Osteocyte (in vitro differentiated cells): ENCODE data around the gene C12orf56. TPM values are rescaled to one million over a fixed set of nuclear protein-coding genes. Genes with fewer than 3 reads are reported as not detected.

Experiments
- DNase-seq: peaks from one replicate; pipeline ENCODE4 v3.0.0; 2021; ENCODE audit warnings: mixed read lengths; ENCODE audit not compliant: unreplicated experiment; ENCODE audit errors: extremely low spot score
- H3K27ac Mint-ChIP-seq: one replicate; pipeline ENCODE4 v1.8.0; 2021; ENCODE audit warnings: mild to moderate bottlenecking, mixed read lengths; ENCODE audit not compliant: unreplicated experiment
- H3K27me3 Mint-ChIP-seq: one replicate; pipeline ENCODE4 v1.8.0; 2021; ENCODE audit warnings: mixed read lengths; ENCODE audit not compliant: unreplicated experiment
- H3K36me3 Mint-ChIP-seq: one replicate; pipeline ENCODE4 v1.8.0; 2021; ENCODE audit warnings: mixed read lengths; ENCODE audit not compliant: unreplicated experiment
- H3K4me1 Mint-ChIP-seq: one replicate; pipeline ENCODE4 v1.8.0; 2021; ENCODE audit warnings: mixed read lengths; ENCODE audit not compliant: unreplicated experiment
- H3K4me3 Mint-ChIP-seq: one replicate; pipeline ENCODE4 v1.8.0; 2021; ENCODE audit warnings: mild to moderate bottlenecking, moderate library complexity, mixed read lengths; ENCODE audit not compliant: unreplicated experiment
- H3K9me3 Mint-ChIP-seq: one replicate; pipeline ENCODE4 v1.8.0; 2021; ENCODE audit warnings: mixed read lengths; ENCODE audit not compliant: unreplicated experiment
- total RNA-seq: library from RNA; stranded (reverse); gene quantifications from 2 replicates; pipeline ENCODE4 v1.2.1, GENCODE V29; 2021
- TF ChIP-seq, protein P1 (sequence below): fragments of 200-600 bp; sonication (generic); IDR thresholded peaks from 2 replicates; pipeline ENCODE4 v1.5.0; 2021; ENCODE audit warnings: antibody characterized with exemption, mild to moderate bottlenecking, moderate library complexity

The C12orf56 gene
- total RNA-seq, 1 donor from 2014 or later = 0.78 TPM

DNA sequence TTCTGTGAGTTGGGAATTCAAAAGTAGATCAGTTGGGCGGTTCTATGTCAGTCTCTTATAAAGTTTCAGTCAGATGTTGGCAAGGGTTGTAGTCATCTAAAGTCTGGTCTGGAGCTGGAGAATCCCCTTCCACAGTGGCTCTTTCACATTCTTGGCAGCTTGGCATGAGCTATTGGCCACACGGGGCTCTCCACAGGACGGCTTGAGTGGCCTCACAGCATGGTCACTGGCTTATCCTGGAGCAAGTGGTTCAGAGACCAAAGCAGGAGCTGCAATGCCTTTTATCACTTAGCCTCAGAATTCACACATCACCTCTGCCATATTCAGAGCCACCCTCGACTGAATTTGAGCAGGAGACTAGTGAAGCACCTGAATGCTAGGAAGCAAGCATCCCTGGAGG, 161.3 kb downstream of the C12orf56 start:
- TF ChIP-seq, protein P1, sequence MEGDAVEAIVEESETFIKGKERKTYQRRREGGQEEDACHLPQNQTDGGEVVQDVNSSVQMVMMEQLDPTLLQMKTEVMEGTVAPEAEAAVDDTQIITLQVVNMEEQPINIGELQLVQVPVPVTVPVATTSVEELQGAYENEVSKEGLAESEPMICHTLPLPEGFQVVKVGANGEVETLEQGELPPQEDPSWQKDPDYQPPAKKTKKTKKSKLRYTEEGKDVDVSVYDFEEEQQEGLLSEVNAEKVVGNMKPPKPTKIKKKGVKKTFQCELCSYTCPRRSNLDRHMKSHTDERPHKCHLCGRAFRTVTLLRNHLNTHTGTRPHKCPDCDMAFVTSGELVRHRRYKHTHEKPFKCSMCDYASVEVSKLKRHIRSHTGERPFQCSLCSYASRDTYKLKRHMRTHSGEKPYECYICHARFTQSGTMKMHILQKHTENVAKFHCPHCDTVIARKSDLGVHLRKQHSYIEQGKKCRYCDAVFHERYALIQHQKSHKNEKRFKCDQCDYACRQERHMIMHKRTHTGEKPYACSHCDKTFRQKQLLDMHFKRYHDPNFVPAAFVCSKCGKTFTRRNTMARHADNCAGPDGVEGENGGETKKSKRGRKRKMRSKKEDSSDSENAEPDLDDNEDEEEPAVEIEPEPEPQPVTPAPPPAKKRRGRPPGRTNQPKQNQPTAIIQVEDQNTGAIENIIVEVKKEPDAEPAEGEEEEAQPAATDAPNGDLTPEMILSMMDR = no peak
- DNase-seq = no peak
- peaks cover 4% of the 10 kb centered on the region for H3K27me3 Mint-ChIP-seq
- H3K36me3 Mint-ChIP-seq = no peaks in the 10 kb centered on the region
- H3K27ac Mint-ChIP-seq = no peak overlapping the region
- peaks cover 3% of the 10 kb centered on the region for H3K4me1 Mint-ChIP-seq
- H3K4me3 Mint-ChIP-seq = no peak overlapping the region
- H3K9me3 Mint-ChIP-seq = peaks cover 4% of the 10 kb centered on the region

DNA sequence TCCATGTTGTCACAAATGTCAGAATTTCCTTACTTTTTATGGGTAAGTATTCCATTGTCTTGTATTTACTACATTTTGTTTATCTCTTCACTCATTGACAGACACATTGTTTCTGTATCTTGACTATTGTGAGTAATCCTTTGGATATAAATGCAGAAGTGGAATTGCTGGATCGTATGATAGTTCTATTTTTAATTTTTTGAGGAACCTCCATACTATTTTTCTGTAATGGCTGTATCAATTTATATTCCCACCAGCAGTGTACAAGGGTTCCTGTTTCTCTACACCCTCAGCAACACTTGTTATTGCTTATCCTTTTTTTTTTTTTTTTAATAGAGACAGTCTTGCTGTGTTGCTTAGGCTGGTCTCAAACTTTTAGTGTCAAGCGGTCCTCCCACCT, 164.9 kb downstream of the C12orf56 start:
- peaks cover 4% of the 10 kb centered on the region for H3K27me3 Mint-ChIP-seq
- no peak overlapping the region for H3K27ac Mint-ChIP-seq
- peaks cover 4% of the 10 kb centered on the region for H3K9me3 Mint-ChIP-seq
- H3K36me3 Mint-ChIP-seq = no peaks in the 10 kb centered on the region
- no peak overlapping the region for H3K4me3 Mint-ChIP-seq
- peaks cover 10% of the 10 kb centered on the region for H3K4me1 Mint-ChIP-seq
- TF ChIP-seq, protein P1 = no peak
- DNase-seq = no peak

DNA sequence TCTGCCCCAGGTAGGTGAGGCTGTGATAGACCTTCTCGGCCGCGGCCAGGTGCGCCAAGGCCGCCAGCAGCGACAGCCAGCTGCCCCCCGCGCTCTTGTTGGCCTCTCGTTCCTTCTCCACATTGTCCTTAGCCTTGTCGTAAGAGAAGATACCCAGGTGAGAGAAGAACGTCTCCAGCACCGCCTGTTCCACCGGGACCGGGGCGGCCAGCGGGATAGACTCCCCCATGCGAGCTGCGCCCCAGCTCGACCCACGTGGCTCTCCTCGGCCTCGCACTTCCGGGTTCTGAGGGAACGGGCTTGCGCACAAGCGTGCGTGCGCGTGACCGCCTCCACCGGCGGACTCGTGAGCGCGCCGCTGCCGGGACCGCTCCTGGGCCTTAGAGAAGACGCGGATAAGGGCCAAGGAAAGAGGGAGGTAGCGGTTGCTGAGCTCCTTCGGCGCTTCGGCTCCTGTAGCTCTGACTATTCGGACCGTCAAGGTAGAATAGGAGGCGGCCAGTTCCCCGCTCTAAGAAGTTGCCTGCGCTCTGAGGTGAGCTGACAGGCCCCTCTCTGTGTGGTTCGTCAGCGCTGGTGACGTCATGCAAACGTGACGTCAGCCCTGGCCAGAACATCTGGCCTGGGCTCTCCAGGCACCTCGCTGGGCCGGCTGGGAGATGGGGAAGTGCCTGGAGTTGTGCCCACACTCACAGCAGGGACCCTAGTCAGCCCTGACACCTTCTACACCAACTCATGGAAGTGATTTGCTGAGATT, 168.4 kb downstream of the C12orf56 start, which contains the start of gene KICS2:
KICS2 (minus strand) TSS at position 288 of the 757 bp plus-strand sequence; CDS start at position 229, 59 bp downstream.
- H3K27me3 Mint-ChIP-seq = peaks cover 4% of the 10 kb centered on the region
- peaks cover 10% of the 10 kb centered on the region for H3K4me1 Mint-ChIP-seq
- peak within 1 kb of the TSS; percentile 92 for H3K27ac Mint-ChIP-seq
- H3K4me3 Mint-ChIP-seq = peak within 1 kb of the TSS; percentile 96
- peak; percentile 96 for DNase-seq
- no peaks in the 10 kb centered on the region for H3K9me3 Mint-ChIP-seq
- TF ChIP-seq, protein P1 = no peak
- no peaks in the 10 kb centered on the region for H3K36me3 Mint-ChIP-seq

DNA sequence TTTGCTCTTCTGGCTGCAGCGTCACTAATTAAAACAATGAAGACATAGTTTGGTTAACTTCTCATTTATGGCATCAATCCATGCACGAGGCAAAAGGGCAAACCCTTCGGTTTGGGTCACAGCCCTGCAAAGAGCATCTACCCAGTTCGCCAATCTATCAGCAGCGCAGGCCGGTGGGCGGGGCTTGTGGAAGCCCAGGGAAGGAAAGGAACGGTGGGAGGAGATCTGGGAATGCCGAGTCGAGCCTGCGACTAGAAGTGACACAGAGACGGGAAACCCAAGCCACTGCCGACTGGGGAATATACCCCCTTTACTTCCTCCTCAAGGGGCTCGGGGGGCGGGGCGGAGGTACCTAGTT, 168.9 kb downstream of the C12orf56 start:
- Mint-ChIP-seq H3K4me1 (peaks cover 10% of the 10 kb centered on the region), H3K36me3 (no peaks in the 10 kb centered on the region), H3K4me3 (peak overlapping the region; percentile 96), H3K27ac (peak overlapping the region; percentile 92), H3K9me3 (no peaks in the 10 kb centered on the region), H3K27me3 (peaks cover 4% of the 10 kb centered on the region)
- peak; percentile 92 for DNase-seq
- TF ChIP-seq, protein P1 = no peak

DNA sequence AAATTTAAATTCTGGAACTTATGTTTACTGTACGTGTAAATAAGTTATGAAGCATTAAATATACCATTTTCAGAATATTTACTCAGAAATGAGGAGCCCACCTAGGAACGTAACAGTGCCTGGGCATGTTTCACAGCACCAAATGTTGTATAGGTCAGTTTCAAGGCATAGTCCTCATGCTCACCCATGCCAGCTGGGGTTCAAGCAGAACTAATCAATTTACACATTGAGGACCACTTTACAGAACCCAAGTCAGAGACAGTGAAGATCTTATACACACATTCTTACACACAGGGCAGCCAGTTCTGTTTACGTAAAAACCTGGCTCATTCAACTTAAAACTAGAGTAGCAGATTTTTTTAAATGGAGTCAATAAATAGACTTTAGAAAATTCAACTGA, 170.5 kb downstream of the C12orf56 start:
- Mint-ChIP-seq H3K27ac (no peak overlapping the region), H3K4me1 (peaks cover 10% of the 10 kb centered on the region), H3K9me3 (no peaks in the 10 kb centered on the region), H3K4me3 (no peak overlapping the region), H3K36me3 (no peaks in the 10 kb centered on the region), H3K27me3 (no peaks in the 10 kb centered on the region)
- no peak for DNase-seq
- TF ChIP-seq, protein P1 = no peak
